ENCODE data around the gene NMU.

GRCh38 chr4:55635282-55635681 lies 816 bp downstream of the NMU start:
- TF ChIP-seq CTCF (IDR thresholded peaks at IDR 0.05; ENCODE audit: low read depth, low read length) (no peak), POLR2A (IDR thresholded peaks at IDR 0.05; ENCODE audit: extremely low read depth, insufficient read length) (no peak), MYC (IDR thresholded peaks at IDR 0.05; ENCODE audit: low read depth, low read length) (no peak)

Data from NB4 (cell line).